Neural progenitor cell (in vitro differentiated cells): ENCODE results near the gene TECTB. TPM values are rescaled to one million over a fixed set of nuclear protein-coding genes. Genes with fewer than 3 reads are reported as not detected.

Experiments used
- DNase-seq: peaks from one replicate; pipeline ENCODE4 v3.0.0-alpha.2; 2016; ENCODE audit warnings: low spot score
- H2AFZ ChIP-seq: fragments of 200-600 bp; sonication (generic); replicated peaks from 2 replicates; pipeline ENCODE4 v1.6.1; 2016; ENCODE audit warnings: antibody characterized with exemption
- H3F3A ChIP-seq: fragments of 200-600 bp; sonication (generic); 2 replicates; pipeline ENCODE4 v1.6.1; 2016; ENCODE audit warnings: antibody characterized with exemption, low read depth
- H3K27ac ChIP-seq: fragments of 200-600 bp; sonication (generic); 2 replicates; pipeline ENCODE4 v1.5.1; 2016; ENCODE audit warnings: mild to moderate bottlenecking
- H3K27me3 ChIP-seq: fragments of 200-600 bp; sonication (generic); 2 replicates; pipeline ENCODE4 v1.6.1; 2016; ENCODE audit warnings: mild to moderate bottlenecking, moderate library complexity
- H3K36me3 ChIP-seq: fragments of 200-600 bp; sonication (generic); 2 replicates; pipeline ENCODE4 v1.5.1; 2016
- H3K4me1 ChIP-seq: fragments of 200-600 bp; sonication (generic); 2 replicates; pipeline ENCODE4 v1.6.1; 2016; ENCODE audit warnings: mixed run types
- H3K4me2 ChIP-seq: fragments of 200-600 bp; sonication (generic); 2 replicates; pipeline ENCODE4 v1.6.1; 2016
- H3K4me3 ChIP-seq: fragments of 200-600 bp; sonication (generic); 2 replicates; pipeline ENCODE4 v1.5.1; 2016
- H3K79me2 ChIP-seq: fragments of 200-600 bp; sonication (generic); 2 replicates; pipeline ENCODE4 v1.6.1; 2016; ENCODE audit warnings: low read depth
- H3K9ac ChIP-seq: fragments of 200-600 bp; sonication (generic); 2 replicates; pipeline ENCODE4 v1.6.1; 2016
- H3K9me3 ChIP-seq: fragments of 200-600 bp; sonication (generic); 2 replicates; pipeline ENCODE4 v1.5.1; 2016; ENCODE audit warnings: low read depth
- H4K20me1 ChIP-seq: fragments of 200-600 bp; sonication (generic); 2 replicates; pipeline ENCODE4 v1.6.1; 2016; ENCODE audit warnings: low read depth
- H3K27ac Mint-ChIP-seq: 3 replicates; pipeline ENCODE4 v1.8.0; 2021; ENCODE audit warnings: mixed read lengths
- H3K27me3 Mint-ChIP-seq: 2 replicates; pipeline ENCODE4 v1.8.0; 2022; ENCODE audit warnings: low read depth, mild to moderate bottlenecking, inconsistent platforms, moderate library complexity, mixed read lengths; ENCODE audit not compliant: insufficient read depth
- H3K36me3 Mint-ChIP-seq: 3 replicates; pipeline ENCODE4 v1.8.0; 2021; ENCODE audit warnings: mixed read lengths
- H3K4me1 Mint-ChIP-seq: 3 replicates; pipeline ENCODE4 v1.8.0; 2021; ENCODE audit warnings: mixed read lengths
- H3K4me3 Mint-ChIP-seq: 3 replicates; pipeline ENCODE4 v1.8.0; 2021; ENCODE audit warnings: mild to moderate bottlenecking, moderate library complexity, mixed read lengths
- H3K9me3 Mint-ChIP-seq: 3 replicates; pipeline ENCODE4 v1.8.0; 2020; ENCODE audit warnings: mixed read lengths
- EZH2 ChIP-seq: fragments of 200-600 bp; sonication (generic); IDR thresholded peaks from 2 replicates; pipeline ENCODE4 v1.6.1; 2017; ENCODE audit warnings: antibody characterized with exemption, mild to moderate bottlenecking, moderate library complexity
- EZH2phosphoT487 ChIP-seq: fragments of 200-600 bp; sonication (generic); IDR thresholded peaks from 2 replicates; pipeline ENCODE4 v1.6.1; 2017; ENCODE audit warnings: antibody characterized with exemption
- total RNA-seq: library from RNA; depleted of rRNA; stranded (reverse); fragments of >200 nt; gene quantifications from 2 replicates; pipeline ENCODE4 v1.2.3, GENCODE V29; 2015; ENCODE audit warnings: low replicate concordance
- TF ChIP-seq, protein P1 (sequence below): fragments of 200-600 bp; sonication (generic); IDR thresholded peaks from 2 replicates; pipeline ENCODE4 v1.5.1; 2017; ENCODE audit warnings: antibody characterized with exemption, mild to moderate bottlenecking

TECTB gene
- total RNA-seq, 1 donor from 2014 or later: not detected

DNA sequence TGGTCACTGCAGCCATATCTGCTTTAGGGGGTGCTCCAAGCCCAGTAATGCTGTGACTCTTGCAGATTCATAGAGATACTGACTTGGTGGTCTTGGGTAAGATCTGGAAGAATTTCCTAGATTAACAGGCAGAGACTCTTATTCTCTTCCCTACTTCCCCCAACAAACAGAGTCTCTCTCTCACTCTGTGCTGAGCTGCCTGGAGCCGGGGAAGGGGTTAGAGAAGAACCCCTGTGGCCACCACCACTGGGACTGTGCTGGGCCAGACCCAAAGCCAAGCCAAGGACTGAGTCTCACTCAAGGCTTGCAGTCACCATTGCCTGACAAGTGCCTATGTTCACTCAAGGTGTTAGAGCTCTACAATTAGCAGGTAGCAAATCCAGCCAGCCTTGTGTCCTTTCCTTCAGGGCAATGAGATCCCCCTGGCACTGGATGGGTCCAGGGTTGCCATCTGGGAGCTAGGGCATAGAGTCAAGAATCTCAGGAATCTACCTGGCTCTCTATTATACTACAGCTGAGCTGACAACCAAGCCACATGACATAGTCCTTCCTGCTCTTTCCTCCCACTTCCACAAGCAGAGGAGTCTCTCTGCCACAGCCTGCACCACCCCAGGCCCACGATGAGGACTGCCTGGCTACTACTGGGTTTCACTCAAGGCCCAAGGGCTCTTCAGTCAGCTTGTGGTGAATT lies 41.4 kb upstream of the TECTB start:
- H3K9ac ChIP-seq: no peak overlapping the region
- H3K4me1 ChIP-seq: no peaks in the 10 kb centered on the region
- peaks cover 10% of the 10 kb centered on the region for H3K9me3 Mint-ChIP-seq
- no peak overlapping the region for H2AFZ ChIP-seq
- no peaks in the 10 kb centered on the region for H3F3A ChIP-seq
- no peak overlapping the region for H3K27ac Mint-ChIP-seq
- H3K9me3 ChIP-seq: no peaks in the 10 kb centered on the region
- H3K36me3 Mint-ChIP-seq: peaks cover 2% of the 10 kb centered on the region
- H3K27ac ChIP-seq: no peak overlapping the region
- no peaks in the 10 kb centered on the region for H4K20me1 ChIP-seq
- DNase-seq: no peak
- TF ChIP-seq EZH2: no peak
- TF ChIP-seq EZH2phosphoT487: no peak
- TF ChIP-seq, protein P1, sequence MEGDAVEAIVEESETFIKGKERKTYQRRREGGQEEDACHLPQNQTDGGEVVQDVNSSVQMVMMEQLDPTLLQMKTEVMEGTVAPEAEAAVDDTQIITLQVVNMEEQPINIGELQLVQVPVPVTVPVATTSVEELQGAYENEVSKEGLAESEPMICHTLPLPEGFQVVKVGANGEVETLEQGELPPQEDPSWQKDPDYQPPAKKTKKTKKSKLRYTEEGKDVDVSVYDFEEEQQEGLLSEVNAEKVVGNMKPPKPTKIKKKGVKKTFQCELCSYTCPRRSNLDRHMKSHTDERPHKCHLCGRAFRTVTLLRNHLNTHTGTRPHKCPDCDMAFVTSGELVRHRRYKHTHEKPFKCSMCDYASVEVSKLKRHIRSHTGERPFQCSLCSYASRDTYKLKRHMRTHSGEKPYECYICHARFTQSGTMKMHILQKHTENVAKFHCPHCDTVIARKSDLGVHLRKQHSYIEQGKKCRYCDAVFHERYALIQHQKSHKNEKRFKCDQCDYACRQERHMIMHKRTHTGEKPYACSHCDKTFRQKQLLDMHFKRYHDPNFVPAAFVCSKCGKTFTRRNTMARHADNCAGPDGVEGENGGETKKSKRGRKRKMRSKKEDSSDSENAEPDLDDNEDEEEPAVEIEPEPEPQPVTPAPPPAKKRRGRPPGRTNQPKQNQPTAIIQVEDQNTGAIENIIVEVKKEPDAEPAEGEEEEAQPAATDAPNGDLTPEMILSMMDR: no peak
- no peaks in the 10 kb centered on the region for H3K36me3 ChIP-seq
- no peaks in the 10 kb centered on the region for H3K79me2 ChIP-seq
- no peaks in the 10 kb centered on the region for H3K4me1 Mint-ChIP-seq
- peaks cover 4% of the 10 kb centered on the region for H3K27me3 Mint-ChIP-seq
- no peak overlapping the region for H3K4me2 ChIP-seq
- no peak overlapping the region for H3K4me3 Mint-ChIP-seq
- H3K4me3 ChIP-seq: no peak overlapping the region
- H3K27me3 ChIP-seq: no peaks in the 10 kb centered on the region

DNA sequence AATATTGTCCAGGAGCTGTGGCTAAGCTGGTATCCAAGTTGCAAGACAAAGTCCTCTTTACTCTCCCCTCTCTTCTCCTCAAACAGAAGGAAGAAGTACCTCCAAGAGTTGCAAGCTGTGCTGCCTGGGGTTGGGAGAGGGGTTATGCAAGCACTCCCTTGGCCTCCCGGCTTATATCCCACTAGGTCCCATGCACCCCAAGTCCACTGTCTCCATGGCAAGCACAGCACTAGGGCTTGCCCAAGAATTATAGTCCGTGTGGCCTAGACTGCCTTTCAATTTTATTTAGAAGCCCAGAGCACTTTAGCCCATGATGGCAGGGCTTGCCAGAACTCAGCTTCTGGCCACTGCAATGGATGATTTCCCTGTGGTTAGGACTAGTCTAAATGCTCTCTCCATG lies 40.4 kb upstream of the TECTB start:
- no peak for TF ChIP-seq EZH2phosphoT487
- no peak for TF ChIP-seq EZH2
- TF ChIP-seq, protein P1: no peak
- Mint-ChIP-seq H3K4me3 (no peak overlapping the region), H3K27ac (no peak overlapping the region), H3K9me3 (peaks cover 7% of the 10 kb centered on the region), H3K36me3 (peaks cover 2% of the 10 kb centered on the region), H3K4me1 (no peaks in the 10 kb centered on the region), H3K27me3 (peaks cover 4% of the 10 kb centered on the region)
- Histone ChIP-seq H3K9me3 (no peaks in the 10 kb centered on the region), H3K27ac (no peak overlapping the region), H3K4me3 (no peak overlapping the region), H2AFZ (no peak overlapping the region), H4K20me1 (no peaks in the 10 kb centered on the region), H3K27me3 (no peaks in the 10 kb centered on the region), H3K4me2 (no peak overlapping the region), H3F3A (no peaks in the 10 kb centered on the region), H3K4me1 (no peaks in the 10 kb centered on the region), H3K9ac (no peak overlapping the region), H3K79me2 (no peaks in the 10 kb centered on the region), H3K36me3 (no peaks in the 10 kb centered on the region)
- DNase-seq: no peak

DNA sequence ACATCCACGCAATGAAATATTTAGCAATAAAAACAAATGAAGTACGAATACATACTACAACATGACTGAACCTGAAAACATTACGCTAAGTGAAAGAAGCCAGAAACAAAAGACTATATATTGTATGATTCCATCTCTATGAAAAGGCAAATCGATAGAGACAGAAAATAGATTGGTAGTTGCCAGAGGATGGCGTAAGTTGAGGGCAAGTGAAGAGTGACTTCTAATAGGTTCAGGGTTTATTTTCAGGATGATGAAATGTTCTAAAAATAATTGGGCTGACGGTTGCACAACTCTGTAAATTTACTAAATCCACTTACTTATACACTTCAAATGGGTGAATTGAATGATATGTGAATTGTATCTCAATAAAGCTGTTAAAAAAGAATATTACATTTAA lies 39.5 kb upstream of the TECTB start:
- Mint-ChIP-seq H3K27ac (no peak overlapping the region), H3K36me3 (peaks cover 2% of the 10 kb centered on the region), H3K4me1 (no peaks in the 10 kb centered on the region), H3K27me3 (peaks cover 4% of the 10 kb centered on the region), H3K9me3 (peaks cover 3% of the 10 kb centered on the region), H3K4me3 (no peak overlapping the region)
- Histone ChIP-seq H3K9me3 (no peaks in the 10 kb centered on the region), H3K27me3 (no peaks in the 10 kb centered on the region), H3K4me1 (no peaks in the 10 kb centered on the region), H3F3A (no peaks in the 10 kb centered on the region), H2AFZ (no peak overlapping the region), H3K79me2 (no peaks in the 10 kb centered on the region), H3K9ac (no peak overlapping the region), H4K20me1 (no peaks in the 10 kb centered on the region), H3K36me3 (no peaks in the 10 kb centered on the region), H3K4me2 (no peak overlapping the region), H3K4me3 (no peak overlapping the region), H3K27ac (no peak overlapping the region)
- TF ChIP-seq EZH2 (no peak), EZH2phosphoT487 (no peak)
- TF ChIP-seq, protein P1: no peak
- no peak for DNase-seq
